GM10847 (cell line): Measurements from ENCODE around the gene DAPK3.

Experiments used
- POLR2A ChIP-seq: IDR thresholded peaks from 2 replicates; pipeline ENCODE4 v1.6.1; 2011; ENCODE audit not compliant: insufficient read length; ENCODE audit errors: extremely low read depth

DAPK3 gene

GRCh38 chr19:4009990-4010807, 39.3 kb upstream of the DAPK3 start:
- TF ChIP-seq POLR2A: no peak

DNA sequence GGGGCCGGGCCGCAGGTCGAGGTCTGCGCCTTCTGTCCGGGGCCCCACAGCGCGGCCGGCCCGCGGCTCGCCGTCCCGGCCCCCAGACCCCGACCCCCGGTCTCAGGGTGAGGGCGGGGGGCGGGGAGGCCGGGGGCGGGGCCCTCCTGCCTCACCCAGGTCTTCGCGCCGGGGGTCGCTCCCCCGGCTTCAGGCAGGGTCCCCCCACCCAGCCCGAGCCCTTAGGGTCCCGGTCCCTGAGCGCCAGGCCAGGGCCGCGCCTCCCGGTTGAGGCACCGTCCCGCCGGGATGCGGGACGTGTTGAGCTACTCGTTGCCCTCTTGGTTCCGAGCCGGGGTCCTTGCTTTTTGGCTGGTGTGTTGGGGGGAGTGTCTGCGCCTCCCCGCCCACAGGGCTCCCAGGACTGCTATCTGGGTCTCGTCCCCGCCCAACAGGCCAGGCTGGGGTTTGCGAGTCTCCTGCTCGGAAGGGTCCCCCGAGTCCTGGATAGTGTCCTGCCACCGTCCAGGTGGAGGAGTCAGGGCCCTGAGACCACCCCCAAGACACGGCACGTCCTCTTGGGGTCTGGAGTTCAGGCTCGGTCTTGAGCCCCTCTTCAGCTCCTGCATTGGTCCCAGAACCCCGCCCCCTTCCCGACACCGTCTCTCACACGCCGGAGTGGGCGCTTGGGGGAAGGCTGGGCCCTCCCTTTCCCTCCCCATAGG, 37.1 kb upstream of the DAPK3 start:
- no peak for TF ChIP-seq POLR2A

GRCh38 chr19:4007021-4007835, 36.3 kb upstream of the DAPK3 start, which contains the start of gene PIAS4:
Gene PIAS4, plus strand, starts transcription at chr19:4007736. Its CDS starts 25 bp downstream, at chr19:4007761.
- TF ChIP-seq POLR2A: peak; percentile 76

- no peak for TF ChIP-seq POLR2A
These were observed 24.7 kb upstream of the DAPK3 start for GRCh38 chr19:3995607-3996006.

- TF ChIP-seq POLR2A: no peak
These were observed 19.9 kb upstream of the DAPK3 start for GRCh38 chr19:3990815-3991117.

DNA sequence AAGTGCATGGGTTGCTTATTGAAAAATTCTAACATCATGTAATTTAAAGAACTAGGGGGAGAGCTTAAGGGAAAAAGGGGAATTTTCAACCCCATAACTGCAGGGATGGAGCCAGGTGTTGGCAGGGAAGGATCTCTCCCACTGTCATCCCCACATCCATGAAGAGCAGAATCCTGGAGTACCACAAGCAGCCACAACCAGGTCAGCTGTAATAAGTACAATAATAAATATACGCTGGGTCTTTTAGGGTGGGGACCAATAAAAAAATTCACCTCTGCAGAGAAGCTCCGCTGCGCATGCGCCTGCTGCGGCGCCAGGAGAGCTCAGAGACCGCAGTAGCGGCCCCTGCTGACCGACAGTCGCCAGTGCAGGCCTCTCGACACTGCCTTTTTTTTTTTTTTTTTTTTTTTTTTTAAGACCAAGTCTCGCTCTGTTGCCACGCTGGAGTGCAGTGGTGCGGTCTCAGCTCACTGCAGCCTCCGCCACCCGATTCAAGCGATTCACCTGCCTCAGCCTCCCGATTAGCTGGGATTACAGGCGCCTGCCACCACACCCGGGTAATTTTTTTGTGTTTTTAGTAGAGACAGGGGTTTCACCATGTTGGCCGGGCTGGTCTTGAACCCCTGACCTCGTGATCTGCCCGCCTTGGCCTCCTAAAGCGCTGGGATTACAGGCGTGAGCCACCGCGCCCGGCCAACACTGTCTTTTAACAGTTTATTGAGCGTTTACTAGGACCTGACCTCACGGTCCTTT, 16.9 kb upstream of the DAPK3 start:
- TF ChIP-seq POLR2A: no peak

DNA sequence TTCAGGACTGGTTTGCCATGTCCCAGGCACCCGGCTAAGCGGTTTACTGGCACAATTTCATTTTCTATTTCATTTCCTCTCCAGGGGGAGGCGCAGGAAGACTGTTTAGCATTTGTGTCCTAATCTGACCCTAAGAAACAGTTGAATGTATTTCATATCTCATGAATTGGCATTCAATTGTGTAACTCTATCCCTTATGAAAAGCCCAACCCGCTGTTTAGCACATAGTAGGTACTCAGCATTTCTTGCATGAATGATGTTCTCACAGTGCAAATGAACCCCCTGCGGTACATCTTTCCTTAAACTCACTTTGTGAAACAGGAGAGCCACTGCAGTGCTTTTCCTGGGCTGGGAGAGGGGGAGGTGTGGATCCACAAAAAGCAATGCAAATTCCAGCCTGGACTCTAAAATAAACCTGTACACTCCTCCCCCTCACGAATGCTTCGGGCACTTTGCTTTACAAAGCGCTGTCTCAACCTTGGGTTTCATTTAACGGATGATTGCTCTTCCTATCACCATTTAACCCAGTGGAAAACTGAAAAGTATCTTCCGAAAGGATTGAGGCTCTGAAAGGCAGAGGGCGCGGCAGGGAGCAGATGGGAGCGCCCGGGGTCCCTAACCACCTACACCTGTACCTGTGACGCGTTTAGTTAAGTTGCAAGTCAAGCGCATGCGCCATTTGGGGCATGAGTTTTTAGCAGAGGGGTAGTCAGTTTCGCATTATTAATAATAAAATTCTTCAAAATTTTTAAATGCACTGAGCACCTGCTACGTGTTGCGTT, 15.6 kb upstream of the DAPK3 start:
- no peak for TF ChIP-seq POLR2A

DNA sequence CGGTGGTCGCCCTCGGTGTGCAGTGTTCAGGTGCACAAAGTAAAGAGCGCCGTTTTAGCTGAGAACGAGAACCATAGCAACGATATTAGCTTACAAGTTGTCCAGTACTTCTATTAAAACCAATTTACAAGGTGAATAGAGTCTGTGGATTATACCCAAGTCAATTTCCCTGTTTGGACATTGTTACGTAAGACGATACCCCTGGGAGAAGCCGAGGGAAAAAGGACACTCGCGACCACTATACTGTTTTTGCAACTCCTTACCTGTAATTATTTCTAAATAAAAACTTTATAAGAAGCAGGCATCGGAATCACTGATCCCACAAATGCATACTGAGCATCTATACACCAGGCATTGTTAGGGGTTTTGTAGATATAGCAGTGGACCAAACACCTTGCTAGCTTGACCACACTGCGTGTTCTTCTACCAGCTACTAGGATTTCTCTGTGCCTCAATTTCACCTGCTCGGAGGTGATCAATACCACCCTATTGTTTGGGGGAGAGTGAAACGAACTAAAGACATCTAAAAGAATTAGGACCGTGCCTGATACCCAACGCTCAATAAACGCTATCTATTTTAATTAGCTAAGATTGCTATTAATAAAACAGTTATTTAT, 14.9 kb upstream of the DAPK3 start:
- no peak for TF ChIP-seq POLR2A

- peak; percentile 100 for TF ChIP-seq POLR2A
These were observed 14.2 kb upstream of the DAPK3 start, which contains the start of gene EEF2 for GRCh38 chr19:3984908-3985642. Gene EEF2, minus strand, starts transcription at chr19:3985463. Its CDS starts 83 bp downstream, at chr19:3985380.

DNA sequence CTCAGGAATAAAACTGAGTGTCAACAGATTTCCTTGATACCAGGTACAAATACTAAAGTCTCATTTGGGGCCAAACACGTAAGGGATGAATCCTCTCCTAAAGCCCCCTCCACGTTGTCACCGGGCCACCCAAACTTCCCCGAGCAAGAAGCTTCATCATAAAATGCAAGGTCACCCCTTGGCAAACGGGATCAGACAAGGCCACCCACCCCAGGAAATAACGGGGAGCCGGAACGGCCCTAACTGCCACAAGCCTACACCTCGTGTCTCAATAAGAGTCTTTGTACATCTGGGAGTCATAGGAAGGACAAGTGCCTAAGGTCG, 13.6 kb upstream of the DAPK3 start:
- no peak for TF ChIP-seq POLR2A

DNA sequence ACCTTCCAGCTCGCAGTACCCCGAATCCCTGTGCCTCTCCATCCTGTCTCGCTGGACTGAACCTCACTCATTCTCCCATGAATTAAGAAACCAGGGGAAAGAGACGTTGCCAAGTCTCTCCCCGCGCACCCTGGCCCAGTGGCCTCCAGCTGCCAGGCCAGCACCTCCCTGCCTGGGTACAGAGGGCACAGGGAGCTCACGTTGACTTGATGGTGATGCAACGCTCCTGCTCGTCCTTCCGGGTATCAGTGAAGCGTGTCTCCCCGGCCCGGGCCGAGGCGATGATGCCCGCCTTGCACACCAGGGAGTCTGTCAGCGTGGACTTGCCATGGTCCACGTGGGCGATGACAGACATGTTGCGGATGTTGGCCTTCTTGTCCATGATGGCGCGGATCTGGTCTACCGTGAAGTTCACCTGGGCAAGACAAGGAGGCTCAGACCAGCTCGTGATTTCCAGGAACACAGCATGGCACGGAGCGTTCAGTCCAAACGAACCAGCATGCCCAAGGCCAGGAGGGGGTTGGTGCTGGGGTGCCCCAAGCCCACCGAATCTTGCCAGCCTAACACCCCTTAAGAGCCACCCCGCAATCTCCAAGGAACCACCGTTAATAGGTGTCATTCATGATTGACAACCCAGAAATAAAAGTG, 13.2 kb upstream of the DAPK3 start:
- peak; percentile 13 for TF ChIP-seq POLR2A

GRCh38 chr19:3983542-3983914, 12.6 kb upstream of the DAPK3 start:
- TF ChIP-seq POLR2A: no peak
